GM18511 (cell line): Measurements from ENCODE around the gene DTX1.

ENCODE experiments used
- ATAC-seq: cut with Tn5 transposase; IDR thresholded peaks from one replicate; pipeline ENCODE4 v1.9.1; 2021; ENCODE audit warnings: mild to moderate bottlenecking, moderate library complexity; ENCODE audit not compliant: unreplicated experiment

DTX1 gene

GRCh38 chr12:113092607-113093408 is 36.3 kb downstream of the DTX1 start:
- no peak for ATAC-seq

- ATAC-seq = no peak
These were observed 37.0 kb downstream of the DTX1 start for GRCh38 chr12:113093409-113094101.

- ATAC-seq = no peak
These were observed 38.2 kb downstream of the DTX1 start for GRCh38 chr12:113094738-113095137.

GRCh38 chr12:113095405-113095804 is 38.9 kb downstream of the DTX1 start:
- no peak for ATAC-seq

- no peak for ATAC-seq
These were observed 40.3 kb downstream of the DTX1 start for GRCh38 chr12:113096675-113097461.

- no peak for ATAC-seq
These were observed 41.3 kb downstream of the DTX1 start for GRCh38 chr12:113097716-113098440.

GRCh38 chr12:113098441-113099028 is 42.0 kb downstream of the DTX1 start:
- no peak for ATAC-seq

- no peak for ATAC-seq
These were observed 42.8 kb downstream of the DTX1 start for GRCh38 chr12:113099364-113099763.

- no peak for ATAC-seq
These were observed 43.2 kb downstream of the DTX1 start for GRCh38 chr12:113099764-113100163.

- no peak for ATAC-seq
These were observed 45.2 kb downstream of the DTX1 start for GRCh38 chr12:113101751-113102150.

GRCh38 chr12:113102811-113103210 is 46.3 kb downstream of the DTX1 start:
- ATAC-seq = no peak

- no peak for ATAC-seq
These were observed 47.4 kb downstream of the DTX1 start for GRCh38 chr12:113103756-113104450.

GRCh38 chr12:113104953-113105510 is 48.5 kb downstream of the DTX1 start:
- ATAC-seq = no peak

GRCh38 chr12:113105606-113106271 is 49.2 kb downstream of the DTX1 start:
- no peak for ATAC-seq

- no peak for ATAC-seq
These were observed 49.8 kb downstream of the DTX1 start for GRCh38 chr12:113106361-113106760.

GRCh38 chr12:113108308-113108707 is 51.8 kb downstream of the DTX1 start:
- no peak for ATAC-seq

GRCh38 chr12:113109360-113109759 is 52.8 kb downstream of the DTX1 start:
- ATAC-seq = no peak

GRCh38 chr12:113109872-113110599 is 53.5 kb downstream of the DTX1 start:
- no peak for ATAC-seq
